Activated T-helper 1 cell treated with anti-CD3 and anti-CD28 coated beads, Interleukin-12 subunit alpha, Interleukin-12 subunit beta, Interleukin-2, Interleukin-4 antibody, amounts not matched to agents 30 ng/mL and 10 ng/mL and 1 ng/mL, durations not matched to agents 14 hours and 24 hours and 36 hours (primary cell): Measurements from ENCODE around the gene IGSF6. TPM values are rescaled to one million over a fixed set of nuclear protein-coding genes. Genes with fewer than 3 reads are reported as not detected.
"Not testable (repeated sequence)": the region's sequence is repeated elsewhere in the genome, so short reads cannot be mapped to it uniquely, and the experiment has no call there.

ENCODE experiments used
- DNase-seq: peaks from one replicate; pipeline ENCODE4 v3.0.0; 2021; ENCODE audit warnings: low spot score
- H3K27ac Mint-ChIP-seq: one replicate; pipeline ENCODE4 v1.8.0; 2021; ENCODE audit warnings: mild to moderate bottlenecking, mixed read lengths
- H3K27me3 Mint-ChIP-seq: one replicate; pipeline ENCODE4 v1.8.0; 2022; ENCODE audit warnings: mild to moderate bottlenecking, moderate library complexity, mixed read lengths; ENCODE audit not compliant: insufficient read depth
- H3K36me3 Mint-ChIP-seq: one replicate; pipeline ENCODE4 v1.8.0; 2021; ENCODE audit warnings: low read depth, mixed read lengths
- H3K4me1 Mint-ChIP-seq: one replicate; pipeline ENCODE4 v1.8.0; 2021; ENCODE audit warnings: low read depth, mixed read lengths
- H3K4me3 Mint-ChIP-seq: one replicate; pipeline ENCODE4 v1.8.0; 2021; ENCODE audit warnings: mild to moderate bottlenecking, moderate library complexity, mixed read lengths
- H3K9me3 Mint-ChIP-seq: one replicate; pipeline ENCODE4 v1.8.0; 2021; ENCODE audit warnings: mixed read lengths
- intact Hi-C: fragments of 100-400 bp; cut with micrococcal nuclease; formaldehyde crosslinking; loops from one replicate; pipeline ENCODE4 v1.15.1; 2024
- total RNA-seq: library from RNA; stranded (reverse); gene quantifications from 2 replicates; pipeline ENCODE4 v1.2.3, GENCODE V29; 2022

IGSF6 gene
- total RNA-seq, 1 donor from 2014 or later = not detected

DNA sequence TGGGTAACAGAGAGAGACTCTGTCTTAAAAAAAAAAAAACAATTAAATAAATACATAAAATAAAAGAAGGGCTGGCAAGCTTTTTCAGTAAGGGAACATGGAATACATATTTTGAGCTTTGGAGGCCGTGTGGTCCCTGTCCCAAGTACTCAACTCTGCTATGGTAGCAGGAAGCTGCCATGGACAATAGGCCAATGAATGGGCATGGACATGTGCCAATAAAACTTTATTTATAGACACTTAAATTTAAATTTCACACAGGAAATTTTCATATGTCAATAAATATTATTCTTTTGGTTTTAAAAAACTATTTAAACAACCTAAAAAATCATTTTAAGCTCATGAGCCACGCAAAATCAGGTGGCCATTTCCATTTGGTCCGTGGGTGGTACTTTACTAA lies 15.2 kb upstream of the IGSF6 start:
- DNase-seq = no peak
- Mint-ChIP-seq H3K4me3 (no peak overlapping the region), H3K9me3 (no peaks in the 10 kb centered on the region), H3K36me3 (no peaks in the 10 kb centered on the region), H3K27ac (no peak overlapping the region), H3K27me3 (peaks cover 42% of the 10 kb centered on the region), H3K4me1 (peaks cover 4% of the 10 kb centered on the region)
- intact Hi-C loops = no loop called here

DNA sequence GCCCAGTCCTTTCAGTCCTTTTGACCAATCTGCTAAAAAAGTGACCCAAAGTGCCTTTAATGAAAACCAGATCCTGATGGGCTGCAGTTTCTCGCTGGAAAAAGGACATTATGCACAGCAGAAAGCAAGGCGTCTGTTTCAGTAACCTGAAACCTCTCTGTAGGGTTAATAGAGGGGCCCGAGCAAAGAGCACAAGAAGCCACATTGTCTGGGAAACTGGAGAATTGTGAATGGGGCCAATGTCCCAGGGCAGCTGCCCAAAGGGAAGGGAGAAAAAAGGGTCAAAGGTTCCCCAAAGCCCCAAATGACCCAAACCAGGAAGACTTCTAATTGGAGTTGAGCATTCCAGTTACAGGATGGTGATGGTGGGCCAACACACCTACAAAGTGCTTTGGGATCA lies 14.4 kb upstream of the IGSF6 start:
- Mint-ChIP-seq H3K36me3 (no peaks in the 10 kb centered on the region), H3K27ac (no peak overlapping the region), H3K27me3 (peaks cover 50% of the 10 kb centered on the region), H3K4me3 (no peak overlapping the region), H3K4me1 (peaks cover 4% of the 10 kb centered on the region), H3K9me3 (no peaks in the 10 kb centered on the region)
- intact Hi-C loops = no loop called here
- DNase-seq = no peak

- Mint-ChIP-seq H3K9me3 (no peaks in the 10 kb centered on the region), H3K4me1 (peaks cover 16% of the 10 kb centered on the region), H3K27me3 (peaks cover 39% of the 10 kb centered on the region), H3K27ac (no peak overlapping the region), H3K36me3 (no peaks in the 10 kb centered on the region), H3K4me3 (no peak overlapping the region)
- DNase-seq = no peak
- intact Hi-C loops = no loop called here
Observed at GRCh38 chr16:21664801-21665492, 12.5 kb upstream of the IGSF6 start.

GRCh38 chr16:21663889-21664647 lies 11.7 kb upstream of the IGSF6 start, which contains the start of gene OTOA:
OTOA (plus strand) TSS chr16:21663968; CDS start chr16:21678515, 14,547 bp downstream.
- Mint-ChIP-seq H3K27ac (no peak within 1 kb of the TSS), H3K4me3 (peak within 1 kb of the TSS; percentile 45), H3K9me3 (no peaks in the 10 kb centered on the region), H3K36me3 (no peaks in the 10 kb centered on the region), H3K27me3 (peaks cover 34% of the 10 kb centered on the region), H3K4me1 (peaks cover 16% of the 10 kb centered on the region)
- DNase-seq = no peak
- intact Hi-C loops = no loop called here

GRCh38 chr16:21659124-21659523 lies 6.7 kb upstream of the IGSF6 start:
- peaks cover 38% of the 10 kb centered on the region for H3K4me1 Mint-ChIP-seq
- H3K4me3 Mint-ChIP-seq = no peak overlapping the region
- H3K27ac Mint-ChIP-seq = no peak overlapping the region
- intact Hi-C loops = no loop called here
- H3K27me3 Mint-ChIP-seq = peaks cover 19% of the 10 kb centered on the region
- no peak for DNase-seq
- H3K36me3 Mint-ChIP-seq = peaks cover 15% of the 10 kb centered on the region
- H3K9me3 Mint-ChIP-seq = no peaks in the 10 kb centered on the region

GRCh38 chr16:21656795-21657768 lies 4.7 kb upstream of the IGSF6 start:
- H3K27me3 Mint-ChIP-seq = peaks cover 4% of the 10 kb centered on the region
- H3K4me1 Mint-ChIP-seq = peaks cover 33% of the 10 kb centered on the region
- no peaks in the 10 kb centered on the region for H3K9me3 Mint-ChIP-seq
- H3K36me3 Mint-ChIP-seq = peaks cover 18% of the 10 kb centered on the region
- H3K27ac Mint-ChIP-seq = no peak overlapping the region
- intact Hi-C loops = loop anchor here (1.0 kb wide), 2 partner anchors 12 to 51 kb away; no protein-coding TSS in a partner anchor
- peak; percentile 32 for DNase-seq
- no peak overlapping the region for H3K4me3 Mint-ChIP-seq

- Mint-ChIP-seq H3K4me3 (no peak overlapping the region), H3K4me1 (peaks cover 22% of the 10 kb centered on the region), H3K36me3 (peaks cover 18% of the 10 kb centered on the region), H3K27me3 (no peaks in the 10 kb centered on the region), H3K27ac (no peak overlapping the region), H3K9me3 (no peaks in the 10 kb centered on the region)
- intact Hi-C loops = no loop called here
- no peak for DNase-seq
Observed at GRCh38 chr16:21654881-21655280, 2.5 kb upstream of the IGSF6 start.

DNA sequence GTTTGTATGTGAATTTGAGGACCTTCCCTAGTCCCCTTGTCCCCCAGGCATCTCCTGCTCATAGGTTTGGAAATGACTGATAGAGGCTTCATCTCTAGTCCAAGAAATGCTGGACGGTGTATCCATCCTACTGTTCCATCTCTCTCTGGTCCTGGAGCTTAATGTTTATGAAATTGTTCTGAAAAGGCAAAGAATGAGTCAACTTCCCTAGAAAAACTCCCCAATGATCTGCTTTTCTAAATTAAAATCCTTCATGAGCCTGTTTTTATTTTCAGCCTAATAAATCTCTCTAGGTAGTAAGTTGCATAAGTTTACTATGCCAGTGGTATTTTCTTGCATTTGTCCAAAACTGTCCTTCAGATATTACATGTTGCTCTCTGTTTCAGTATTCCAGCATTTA lies 2.1 kb upstream of the IGSF6 start:
- Mint-ChIP-seq H3K36me3 (peaks cover 18% of the 10 kb centered on the region), H3K4me1 (peaks cover 22% of the 10 kb centered on the region), H3K9me3 (no peaks in the 10 kb centered on the region), H3K27me3 (no peaks in the 10 kb centered on the region), H3K27ac (no peak overlapping the region), H3K4me3 (no peak overlapping the region)
- DNase-seq = no peak
- intact Hi-C loops = no loop called here

GRCh38 chr16:21653571-21653970 lies 1.2 kb upstream of the IGSF6 start:
- no peak for DNase-seq
- H3K4me3 Mint-ChIP-seq = no peak overlapping the region
- intact Hi-C loops = no loop called here
- no peaks in the 10 kb centered on the region for H3K9me3 Mint-ChIP-seq
- peaks cover 22% of the 10 kb centered on the region for H3K4me1 Mint-ChIP-seq
- peaks cover 18% of the 10 kb centered on the region for H3K36me3 Mint-ChIP-seq
- no peaks in the 10 kb centered on the region for H3K27me3 Mint-ChIP-seq
- no peak overlapping the region for H3K27ac Mint-ChIP-seq

DNA sequence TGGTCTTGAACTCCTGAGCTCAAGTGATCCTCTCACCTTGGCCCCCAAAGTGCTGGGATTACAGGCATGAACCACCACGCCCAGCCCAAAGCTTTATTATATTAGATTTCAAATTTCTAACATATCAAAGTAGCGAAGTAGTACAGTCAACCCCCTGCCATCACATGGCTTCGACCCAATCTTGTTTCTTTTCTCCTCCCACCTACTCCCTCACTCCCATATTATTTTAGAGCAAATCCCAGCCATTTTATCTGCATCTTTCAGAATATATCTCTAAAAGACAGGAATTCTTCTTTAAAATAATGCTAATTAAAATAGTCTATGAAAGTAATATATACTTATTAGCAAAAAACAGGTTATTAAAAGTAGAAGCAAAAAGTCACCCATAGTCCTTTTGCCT lies 893 bp downstream of the IGSF6 start:
- no peaks in the 10 kb centered on the region for H3K27me3 Mint-ChIP-seq
- no peak for DNase-seq
- H3K36me3 Mint-ChIP-seq = peaks cover 14% of the 10 kb centered on the region
- intact Hi-C loops = no loop called here
- H3K27ac Mint-ChIP-seq = no peak overlapping the region
- H3K4me1 Mint-ChIP-seq = peaks cover 22% of the 10 kb centered on the region
- no peak overlapping the region for H3K4me3 Mint-ChIP-seq
- H3K9me3 Mint-ChIP-seq = no peaks in the 10 kb centered on the region

- Mint-ChIP-seq H3K4me1 (peaks cover 27% of the 10 kb centered on the region), H3K9me3 (no peaks in the 10 kb centered on the region), H3K4me3 (no peak overlapping the region), H3K27me3 (no peaks in the 10 kb centered on the region), H3K36me3 (peaks cover 9% of the 10 kb centered on the region), H3K27ac (no peak overlapping the region)
- no peak for DNase-seq
- intact Hi-C loops = no loop called here
Observed at GRCh38 chr16:21650521-21650920, 1.9 kb downstream of the IGSF6 start.

DNA sequence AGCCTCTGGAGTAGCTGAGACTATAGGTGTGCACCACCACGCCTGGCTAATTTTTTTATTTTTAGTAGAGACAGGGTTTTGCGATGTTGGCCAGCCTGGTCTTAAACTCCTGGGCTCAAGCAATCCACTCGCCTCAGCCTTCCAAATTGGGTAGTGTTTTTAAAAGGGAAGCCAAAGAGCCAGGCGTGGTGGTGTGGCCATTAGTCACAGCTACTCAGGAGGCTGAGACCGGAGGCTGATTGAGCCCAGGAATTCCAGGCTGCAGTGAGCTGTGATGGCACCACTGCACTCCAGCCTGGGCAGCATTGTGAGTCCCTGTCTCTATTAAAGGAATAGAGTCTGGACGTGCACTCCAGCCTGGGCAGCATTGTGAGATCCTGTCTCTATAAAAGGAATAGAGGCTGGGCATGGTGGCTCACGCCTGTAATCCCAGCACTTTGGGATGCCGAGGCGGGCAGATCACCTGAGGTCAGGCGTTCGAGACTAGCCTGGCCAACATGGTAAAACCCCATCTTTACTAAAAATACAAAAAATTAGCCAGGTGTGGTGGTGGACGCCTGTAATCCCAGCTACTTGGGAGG lies 2.5 kb downstream of the IGSF6 start:
- H3K36me3 Mint-ChIP-seq, H3K27ac Mint-ChIP-seq, DNase-seq, H3K4me3 Mint-ChIP-seq, H3K27me3 Mint-ChIP-seq, H3K9me3 Mint-ChIP-seq: not testable (repeated sequence)
- H3K4me1 Mint-ChIP-seq = peaks cover 31% of the 10 kb centered on the region
- intact Hi-C loops = loop anchor here (10.0 kb wide), 2 partner anchors 145 to 545 kb away; no protein-coding TSS in a partner anchor
